GM18951 (cell line): ENCODE data around the gene TLR10.
"Not testable (repeated sequence)": the region's sequence is repeated elsewhere in the genome, so short reads cannot be mapped to it uniquely, and the experiment has no call there.

Source experiments
- POLR2A ChIP-seq: IDR thresholded peaks from 4 replicates; pipeline ENCODE4 v1.6.1; 2011; ENCODE audit warnings: mild to moderate bottlenecking; ENCODE audit not compliant: insufficient read length, insufficient read depth; ENCODE audit errors: extremely low read depth
- in situ Hi-C: fragments of 300-500 bp; cut with MboI; formaldehyde crosslinking; loops from one replicate; pipeline ENCODE4 v1.12.0; 2022; ENCODE audit warnings: low sequenced_read_pairs, mixed read lengths, inconsistent platforms; ENCODE audit not compliant: unreplicated experiment

TLR10 gene

DNA sequence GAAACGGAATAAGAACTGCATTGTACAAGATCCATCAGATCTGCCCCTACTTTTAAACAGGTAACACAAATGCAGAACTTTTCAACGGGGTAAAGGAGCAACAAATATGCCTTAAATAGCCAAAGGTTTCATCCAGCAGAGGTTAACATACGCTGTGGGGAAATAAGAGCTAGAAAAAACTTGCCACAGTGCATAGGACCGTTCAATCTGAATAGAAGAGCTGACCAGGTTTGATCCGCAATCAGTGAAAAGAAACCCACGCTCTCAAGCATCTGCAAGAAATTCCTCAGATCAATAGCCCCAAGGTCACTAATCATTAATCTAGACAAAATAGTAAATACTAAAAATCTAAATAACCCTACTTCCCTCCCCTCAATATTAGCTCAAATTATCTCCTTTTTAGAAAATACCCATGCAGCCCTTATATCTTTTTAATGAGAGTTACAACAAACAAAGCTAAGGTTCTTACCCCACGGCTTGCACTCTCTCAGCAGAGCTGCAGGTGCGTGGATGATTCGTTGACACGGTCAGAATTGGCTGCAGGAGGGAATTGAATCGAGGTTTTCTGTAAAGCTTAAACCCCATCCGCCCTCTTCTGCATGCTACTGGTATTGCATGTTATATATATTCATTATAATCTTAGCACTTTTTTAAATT is at the start of gene TLR10:
Gene TLR10 (minus strand): TSS at position 539 of the 657 bp plus-strand sequence. CDS start 7,400 bp downstream, outside the sequence.
- in situ Hi-C loops = no loop called here
- TF ChIP-seq POLR2A = peak; percentile 58

- in situ Hi-C loops = no loop called here
- TF ChIP-seq POLR2A = no peak
Observed at GRCh38 chr4:38832206-38832605, 49.4 kb upstream of the TLR10 start.

DNA sequence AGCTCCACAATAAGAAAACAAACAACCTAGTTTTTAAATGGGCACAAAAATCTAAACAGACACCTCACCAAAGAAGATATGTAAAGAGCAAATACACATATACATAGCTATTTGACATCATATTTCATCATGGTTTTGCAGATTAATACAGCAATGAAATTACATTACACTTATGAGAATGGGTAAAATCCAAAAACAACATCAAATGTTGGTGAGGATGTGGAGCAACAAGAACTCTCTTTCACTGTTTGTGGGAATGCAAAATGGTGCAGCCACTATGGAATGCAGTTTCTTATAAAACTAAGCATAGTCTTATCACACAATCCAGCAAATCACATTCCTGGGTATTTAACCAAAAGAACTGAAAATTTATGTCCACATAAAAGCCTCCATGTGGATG is 48.9 kb upstream of the TLR10 start:
- in situ Hi-C loops = no loop called here
- TF ChIP-seq POLR2A = no peak

- in situ Hi-C loops = no loop called here
- TF ChIP-seq POLR2A = no peak
Observed at GRCh38 chr4:38829237-38829636, 46.4 kb upstream of the TLR10 start.

- in situ Hi-C loops = no loop called here
- no peak for TF ChIP-seq POLR2A
Observed at GRCh38 chr4:38823766-38824165, 41.0 kb upstream of the TLR10 start.

GRCh38 chr4:38822748-38823303 is 40.0 kb upstream of the TLR10 start:
- TF ChIP-seq POLR2A = no peak
- in situ Hi-C loops = no loop called here

DNA sequence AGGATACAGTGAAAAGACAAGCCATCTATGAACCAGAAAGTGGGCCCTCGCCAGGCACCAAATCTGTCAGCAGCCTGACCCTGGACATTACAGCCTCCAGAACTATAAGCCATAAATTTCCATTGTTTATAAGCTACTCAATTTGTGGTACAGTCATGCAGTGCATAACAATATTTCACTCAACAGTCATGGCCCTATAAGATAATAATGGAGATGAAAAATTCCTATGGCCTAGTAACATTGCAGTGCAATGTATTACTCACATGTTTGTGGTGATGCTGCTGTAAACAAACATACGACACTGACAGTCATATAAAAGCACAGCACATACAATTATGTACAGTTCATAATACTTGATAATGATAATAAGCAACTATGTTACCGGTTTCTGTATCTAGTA is 38.9 kb upstream of the TLR10 start:
- TF ChIP-seq POLR2A = no peak
- in situ Hi-C loops = no loop called here

- TF ChIP-seq POLR2A = no peak
- in situ Hi-C loops = no loop called here
Observed at GRCh38 chr4:38820329-38821061, 37.7 kb upstream of the TLR10 start.

GRCh38 chr4:38819569-38819968 is 36.8 kb upstream of the TLR10 start:
- in situ Hi-C loops = no loop called here
- no peak for TF ChIP-seq POLR2A

DNA sequence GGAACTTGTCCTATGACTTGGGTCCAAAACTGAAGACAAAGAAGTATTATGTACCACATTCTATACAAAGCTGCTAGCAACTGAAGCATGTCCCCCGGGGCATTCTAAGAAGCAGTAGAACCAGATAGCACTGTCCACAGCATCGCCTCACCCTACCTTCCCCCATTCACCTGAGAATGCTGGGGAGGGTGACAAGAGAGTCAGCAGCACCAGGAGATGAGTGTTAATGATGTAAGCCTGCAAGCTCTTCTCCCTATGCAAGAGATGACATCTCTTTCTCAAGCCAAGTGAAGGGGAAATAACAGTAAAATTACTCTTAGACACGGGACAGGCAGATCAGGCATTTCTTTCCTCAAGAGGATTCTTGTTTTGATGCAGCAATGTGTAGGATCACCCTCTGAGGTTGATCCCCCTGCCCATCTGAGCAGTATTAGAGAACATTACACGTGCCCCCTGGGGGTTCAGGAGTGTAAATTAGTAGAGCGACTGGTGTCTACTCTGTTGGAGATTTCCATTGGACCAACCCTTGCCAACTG is 35.7 kb upstream of the TLR10 start:
- in situ Hi-C loops = no loop called here
- TF ChIP-seq POLR2A = no peak

DNA sequence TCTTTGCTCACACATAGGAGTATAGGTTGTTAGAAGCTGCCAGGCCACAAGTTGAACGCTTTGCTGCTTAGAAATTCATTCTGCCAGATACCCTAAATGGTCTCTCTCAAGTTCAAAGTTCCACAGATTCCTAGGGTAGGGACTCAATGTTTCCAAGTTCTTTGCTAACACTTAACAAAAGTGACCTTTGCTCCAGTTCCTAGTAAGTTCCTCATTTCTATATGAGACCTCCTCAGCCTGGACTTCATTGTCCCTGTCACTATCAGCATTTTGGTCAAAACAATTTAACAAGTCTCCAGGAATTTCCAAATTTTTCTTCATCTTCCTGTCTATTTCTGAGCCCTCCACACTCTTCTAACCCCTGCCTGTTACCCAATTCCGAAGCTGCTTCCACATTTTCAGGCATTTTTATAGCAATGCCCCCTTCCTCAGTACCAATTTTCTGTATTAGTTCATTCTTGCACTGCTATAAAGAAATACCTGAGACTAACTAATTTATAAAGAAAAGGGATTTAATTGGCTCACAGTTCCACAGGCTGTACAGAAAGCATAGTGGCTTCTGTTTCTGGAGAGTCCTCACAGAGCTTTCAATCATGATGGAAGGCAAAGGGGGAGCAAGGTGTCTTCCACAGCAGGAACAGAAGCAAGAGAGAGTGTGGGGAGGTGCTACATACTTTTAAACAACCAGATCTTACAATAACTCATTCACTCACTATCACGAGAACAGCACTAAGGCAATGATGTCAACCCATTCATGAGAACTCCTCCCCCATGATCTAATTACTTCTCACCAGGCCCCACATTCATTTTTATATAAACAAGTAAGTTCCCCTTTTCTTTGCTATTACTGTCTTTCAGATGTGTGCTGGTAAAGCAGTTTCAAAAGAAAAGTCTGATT is 33.3 kb upstream of the TLR10 start:
- no peak for TF ChIP-seq POLR2A
- in situ Hi-C loops = no loop called here

DNA sequence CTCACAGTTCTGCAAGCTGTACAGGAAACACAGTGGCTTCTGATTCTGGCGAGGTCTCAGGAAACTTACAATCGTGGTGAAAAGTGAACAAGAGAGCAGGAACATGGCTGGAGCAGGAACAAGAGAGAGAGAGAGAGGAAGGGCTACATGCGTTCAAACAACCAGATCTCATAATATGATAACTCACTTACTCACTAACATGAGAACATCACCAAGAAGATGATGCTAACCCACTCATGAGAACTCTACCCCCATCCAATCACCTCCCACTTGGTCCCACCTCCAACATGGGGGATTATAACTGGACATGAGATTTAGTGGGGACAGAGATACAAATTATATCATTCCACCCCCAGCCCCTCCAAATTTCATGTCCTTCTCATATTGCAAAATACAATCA is 31.6 kb upstream of the TLR10 start:
- no peak for TF ChIP-seq POLR2A
- in situ Hi-C loops = no loop called here

DNA sequence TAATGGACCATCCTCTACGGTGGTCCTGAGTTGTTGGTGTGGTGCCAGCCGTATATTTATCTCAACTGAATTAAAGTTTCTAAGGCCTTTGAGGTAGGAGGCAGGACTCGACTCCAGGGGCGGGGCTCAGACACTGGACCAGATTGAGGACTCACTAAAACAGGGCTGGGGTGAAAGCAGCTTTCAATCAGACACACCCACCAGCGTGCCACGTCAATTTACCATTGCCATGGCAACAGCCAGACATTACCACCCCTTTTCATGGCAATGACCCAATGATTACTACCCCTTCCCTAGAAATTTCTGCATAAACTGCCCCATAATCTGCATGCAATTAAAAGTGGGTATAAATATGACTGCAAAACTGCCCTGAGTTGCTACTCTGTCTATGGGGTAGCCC is 28.5 kb upstream of the TLR10 start:
- in situ Hi-C loops = no loop called here
- no peak for TF ChIP-seq POLR2A

DNA sequence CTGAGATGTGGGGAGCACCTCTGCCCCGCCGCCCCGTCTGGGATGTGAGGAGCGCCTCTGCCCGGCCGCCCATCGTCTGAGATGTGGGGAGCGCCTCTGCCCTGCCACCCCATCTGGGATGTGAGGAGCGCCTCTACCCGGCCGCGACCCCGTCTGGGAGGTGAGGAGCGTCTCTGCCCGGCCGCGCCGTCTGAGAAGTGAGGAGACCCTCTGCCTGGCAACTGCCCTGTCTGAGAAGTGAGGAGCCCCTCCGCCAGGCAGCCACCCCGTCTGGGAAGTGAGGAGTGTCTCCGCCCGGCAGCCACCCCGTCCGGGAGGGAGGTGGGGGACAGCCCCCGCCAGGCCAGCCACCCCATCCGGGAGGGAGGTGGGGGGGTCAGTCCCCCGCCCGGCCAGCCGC is 24.7 kb upstream of the TLR10 start:
- in situ Hi-C loops = not testable (repeated sequence)

GRCh38 chr4:38806251-38806650 is 23.5 kb upstream of the TLR10 start:
- in situ Hi-C loops = not testable (repeated sequence)
